Astrocyte of the cerebellum (primary cell): ENCODE data around the gene SLC9A9.

ENCODE experiments used
- DNase-seq: peaks from one replicate; pipeline ENCODE4 v3.0.0-alpha.2; 2011; ENCODE audit warnings: low read depth
- H3K4me3 ChIP-seq: 2 replicates; pipeline ENCODE4 v1.5.1; 2011; ENCODE audit warnings: mild to moderate bottlenecking, low read depth, low read length, moderate library complexity
- in situ Hi-C: cut with HindIII; loops from 2 replicates; pipeline ENCODE4 v1.10.0; 2017; ENCODE audit warnings: low sequenced_read_pairs
- TF ChIP-seq, protein P1 (sequence below): IDR thresholded peaks from 2 replicates; pipeline ENCODE4 v1.5.1; 2012; ENCODE audit warnings: low read length, low read depth, moderate library complexity, mild to moderate bottlenecking; ENCODE audit errors: missing control alignments

Gene SLC9A9

DNA sequence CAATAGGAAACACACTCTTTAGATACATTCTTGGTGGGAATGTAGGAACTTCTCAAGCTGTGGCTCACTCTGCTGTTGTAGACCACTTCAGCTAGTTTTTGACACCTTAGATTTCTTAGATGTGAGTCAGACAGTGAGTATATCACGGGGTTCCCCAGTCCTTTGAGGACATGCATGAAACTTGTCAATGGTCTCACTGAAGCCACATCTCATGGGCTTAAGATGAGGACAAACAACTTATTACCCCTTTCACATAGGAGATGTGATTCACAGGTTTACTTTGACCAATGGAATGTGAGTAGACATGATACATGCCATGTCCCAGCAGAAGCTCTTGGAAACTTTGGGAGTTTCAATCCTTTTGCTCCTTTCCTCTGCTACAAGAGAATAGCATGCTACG is 403.1 kb downstream of the SLC9A9 start:
- DNase-seq, result no peak
- TF ChIP-seq, protein P1, sequence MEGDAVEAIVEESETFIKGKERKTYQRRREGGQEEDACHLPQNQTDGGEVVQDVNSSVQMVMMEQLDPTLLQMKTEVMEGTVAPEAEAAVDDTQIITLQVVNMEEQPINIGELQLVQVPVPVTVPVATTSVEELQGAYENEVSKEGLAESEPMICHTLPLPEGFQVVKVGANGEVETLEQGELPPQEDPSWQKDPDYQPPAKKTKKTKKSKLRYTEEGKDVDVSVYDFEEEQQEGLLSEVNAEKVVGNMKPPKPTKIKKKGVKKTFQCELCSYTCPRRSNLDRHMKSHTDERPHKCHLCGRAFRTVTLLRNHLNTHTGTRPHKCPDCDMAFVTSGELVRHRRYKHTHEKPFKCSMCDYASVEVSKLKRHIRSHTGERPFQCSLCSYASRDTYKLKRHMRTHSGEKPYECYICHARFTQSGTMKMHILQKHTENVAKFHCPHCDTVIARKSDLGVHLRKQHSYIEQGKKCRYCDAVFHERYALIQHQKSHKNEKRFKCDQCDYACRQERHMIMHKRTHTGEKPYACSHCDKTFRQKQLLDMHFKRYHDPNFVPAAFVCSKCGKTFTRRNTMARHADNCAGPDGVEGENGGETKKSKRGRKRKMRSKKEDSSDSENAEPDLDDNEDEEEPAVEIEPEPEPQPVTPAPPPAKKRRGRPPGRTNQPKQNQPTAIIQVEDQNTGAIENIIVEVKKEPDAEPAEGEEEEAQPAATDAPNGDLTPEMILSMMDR, result no peak
- no peak overlapping the region for H3K4me3 ChIP-seq
- in situ Hi-C loops, result no loop called here

DNA sequence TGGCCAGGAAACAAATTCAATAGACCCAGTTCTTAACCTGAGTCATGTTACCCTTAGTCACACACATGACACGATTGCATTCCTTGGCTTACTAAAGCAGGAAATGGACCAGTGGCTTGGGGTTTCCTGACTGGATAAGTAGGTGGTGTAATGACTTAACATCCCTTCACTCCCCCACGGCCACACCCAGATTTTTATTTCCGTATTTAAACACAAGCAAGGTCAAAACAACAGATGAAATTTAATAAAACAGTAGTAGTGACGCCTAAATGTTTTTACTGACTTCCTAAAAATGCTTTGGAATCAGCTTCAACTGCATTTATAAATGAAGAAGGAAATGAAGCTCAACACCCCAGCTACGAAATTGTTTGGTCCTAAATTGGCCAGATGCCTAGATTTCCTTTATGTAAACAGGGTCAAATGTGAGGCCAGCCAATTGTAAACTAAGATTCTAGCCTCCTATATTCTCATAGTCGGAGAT is 404.4 kb downstream of the SLC9A9 start:
- no peak overlapping the region for H3K4me3 ChIP-seq
- DNase-seq, result peak; percentile 90
- in situ Hi-C loops, result no loop called here
- TF ChIP-seq, protein P1, result no peak

DNA sequence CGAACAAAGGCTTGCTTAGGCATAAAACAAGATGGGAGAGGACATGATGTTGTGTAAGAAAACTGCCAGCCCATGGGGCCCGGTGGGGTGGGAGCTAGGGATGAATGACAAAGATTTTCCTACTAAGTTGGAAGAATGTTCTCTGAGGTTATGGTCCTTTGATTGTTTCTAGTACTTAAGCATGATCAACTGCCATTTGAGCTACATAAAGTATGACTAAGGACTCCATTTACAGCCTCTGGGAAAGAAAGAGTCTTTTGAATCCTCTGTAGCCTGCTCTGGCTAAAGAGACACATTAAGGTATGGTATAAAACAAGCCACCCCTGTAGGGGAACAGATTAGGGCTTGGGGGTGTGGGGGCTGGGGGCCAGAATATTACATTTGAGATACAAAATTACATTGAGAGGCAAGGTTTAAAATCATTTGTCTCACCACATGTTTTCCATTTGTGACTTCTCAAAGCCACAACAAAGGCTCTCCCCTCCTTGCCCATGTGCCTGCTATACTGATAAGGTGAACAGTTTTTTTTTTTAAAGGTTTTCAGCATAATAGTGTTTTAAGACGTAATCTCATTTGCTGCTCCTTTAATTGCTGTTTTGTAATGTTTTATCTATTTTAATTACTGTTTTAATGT is 405.3 kb downstream of the SLC9A9 start:
- TF ChIP-seq, protein P1, result no peak
- no peak for DNase-seq
- no peak overlapping the region for H3K4me3 ChIP-seq

DNA sequence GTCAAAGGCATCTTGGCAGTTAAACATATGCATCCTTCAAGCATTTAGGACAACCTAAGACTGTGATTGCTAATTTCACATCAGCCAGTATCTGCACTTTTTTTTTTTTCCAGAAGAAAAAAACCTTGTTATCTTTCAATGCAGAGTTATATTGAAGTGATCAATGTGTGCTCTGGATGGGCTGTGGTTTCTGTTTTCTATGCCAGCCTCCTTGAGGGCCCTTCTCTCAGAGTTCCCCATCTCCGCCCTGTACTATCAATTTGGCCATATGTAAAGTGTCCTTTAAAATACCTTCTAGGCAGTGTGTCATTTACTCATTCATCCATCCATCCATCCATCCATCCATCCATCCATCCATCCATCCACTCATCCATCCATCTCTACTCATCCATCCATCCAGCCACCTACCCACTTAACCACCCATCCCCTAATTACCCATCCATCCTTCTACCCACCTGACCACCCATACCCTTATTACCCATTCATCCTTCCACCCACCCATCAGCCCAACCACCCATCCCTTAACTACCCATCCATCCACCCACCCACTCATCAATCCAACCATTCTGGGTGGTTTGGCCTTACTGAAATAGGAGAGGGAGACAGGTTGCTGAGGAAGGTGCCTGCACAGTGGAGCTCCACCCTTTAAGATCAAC is 406.6 kb downstream of the SLC9A9 start:
- no peak for DNase-seq
- no peak overlapping the region for H3K4me3 ChIP-seq
- TF ChIP-seq, protein P1, result no peak
- in situ Hi-C loops, result no loop called here

More for the DNA sequence above, 405.3 kb downstream of the SLC9A9 start:
- in situ Hi-C loops, result no loop called here

DNA sequence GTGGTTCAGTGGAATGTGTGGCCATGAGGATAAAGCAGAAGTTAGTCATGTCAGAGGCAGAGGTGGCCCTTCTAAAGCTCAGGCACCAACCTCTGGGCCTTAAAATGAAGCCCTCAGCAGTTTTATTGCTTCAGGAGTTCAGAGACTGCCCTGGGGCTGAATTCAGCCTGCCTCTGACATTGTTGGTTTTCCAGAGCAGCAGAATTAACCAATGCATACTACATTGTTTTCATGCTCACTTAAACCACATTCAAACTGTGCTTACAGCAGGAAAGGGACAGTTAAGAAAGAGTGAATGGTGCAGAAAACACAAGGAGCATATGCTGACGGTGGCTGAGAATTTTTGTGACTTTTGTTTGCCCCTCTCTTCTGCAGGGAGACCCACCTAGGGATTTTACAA is 408.5 kb downstream of the SLC9A9 start:
- in situ Hi-C loops, result no loop called here
- H3K4me3 ChIP-seq, result no peak overlapping the region
- TF ChIP-seq, protein P1, result no peak
- no peak for DNase-seq

DNA sequence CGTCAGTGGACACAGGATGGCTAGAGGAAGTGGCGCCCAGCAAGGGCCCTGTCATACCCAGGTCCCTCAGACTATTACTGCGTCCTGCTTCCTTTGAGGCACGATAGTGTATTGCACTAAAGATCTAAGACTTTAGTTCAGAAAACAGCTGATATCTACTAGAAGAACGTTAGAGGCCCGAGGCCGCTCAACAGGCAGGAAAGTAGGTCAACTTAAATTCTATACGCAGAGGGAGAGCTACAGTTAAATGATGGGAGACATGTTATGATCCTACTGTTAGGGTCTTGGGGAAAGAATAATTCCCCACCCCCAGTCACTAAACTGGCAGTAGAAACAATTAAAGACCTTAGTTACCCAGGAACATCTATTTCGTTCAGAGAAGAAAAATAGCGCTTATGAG is 410.9 kb downstream of the SLC9A9 start:
- DNase-seq, result no peak
- TF ChIP-seq, protein P1, result no peak
- in situ Hi-C loops, result no loop called here
- H3K4me3 ChIP-seq, result no peak overlapping the region
